ENCODE measurements around the gene KIF5A. TPM values are rescaled to one million over a fixed set of nuclear protein-coding genes. Genes with fewer than 3 reads are reported as not detected.

KIF5A gene
- total RNA-seq, 1 donor from 2014 or later, result 7.9 TPM

DNA sequence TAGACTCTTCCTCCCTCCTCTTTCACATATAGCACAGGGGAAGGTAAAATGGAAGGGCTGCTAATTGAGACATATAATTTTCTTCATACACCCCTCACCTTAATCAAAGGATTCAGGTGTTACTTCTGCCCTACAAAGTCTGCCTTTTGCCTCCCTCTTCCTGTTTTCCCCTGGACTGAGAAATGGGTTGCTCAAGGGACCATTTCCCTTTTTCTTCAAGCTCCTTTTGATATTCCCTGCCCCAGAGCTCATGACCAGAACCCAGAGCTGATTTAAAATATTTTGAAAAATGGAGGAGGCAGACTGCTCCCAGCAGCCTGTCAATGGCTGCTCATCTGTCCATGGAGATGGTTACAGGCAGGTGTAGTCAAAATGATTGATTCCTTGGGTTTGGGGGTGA lies 34.8 kb downstream of the KIF5A start:
- TF ChIP-seq, protein P1, sequence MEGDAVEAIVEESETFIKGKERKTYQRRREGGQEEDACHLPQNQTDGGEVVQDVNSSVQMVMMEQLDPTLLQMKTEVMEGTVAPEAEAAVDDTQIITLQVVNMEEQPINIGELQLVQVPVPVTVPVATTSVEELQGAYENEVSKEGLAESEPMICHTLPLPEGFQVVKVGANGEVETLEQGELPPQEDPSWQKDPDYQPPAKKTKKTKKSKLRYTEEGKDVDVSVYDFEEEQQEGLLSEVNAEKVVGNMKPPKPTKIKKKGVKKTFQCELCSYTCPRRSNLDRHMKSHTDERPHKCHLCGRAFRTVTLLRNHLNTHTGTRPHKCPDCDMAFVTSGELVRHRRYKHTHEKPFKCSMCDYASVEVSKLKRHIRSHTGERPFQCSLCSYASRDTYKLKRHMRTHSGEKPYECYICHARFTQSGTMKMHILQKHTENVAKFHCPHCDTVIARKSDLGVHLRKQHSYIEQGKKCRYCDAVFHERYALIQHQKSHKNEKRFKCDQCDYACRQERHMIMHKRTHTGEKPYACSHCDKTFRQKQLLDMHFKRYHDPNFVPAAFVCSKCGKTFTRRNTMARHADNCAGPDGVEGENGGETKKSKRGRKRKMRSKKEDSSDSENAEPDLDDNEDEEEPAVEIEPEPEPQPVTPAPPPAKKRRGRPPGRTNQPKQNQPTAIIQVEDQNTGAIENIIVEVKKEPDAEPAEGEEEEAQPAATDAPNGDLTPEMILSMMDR (IDR thresholded peaks at IDR 0.05), result no peak
- TF ChIP-seq EZH2phosphoT487 (IDR thresholded peaks at IDR 0.05) (no peak), EZH2 (IDR thresholded peaks at IDR 0.05) (no peak)
- Histone ChIP-seq H4K20me1 (ENCODE audit: low read depth) (peaks cover 4% of the 10 kb centered on the region), H3K4me1 (no peaks in the 10 kb centered on the region), H3K27me3 (no peaks in the 10 kb centered on the region), H3K79me2 (ENCODE audit: low read depth) (no peaks in the 10 kb centered on the region), H3K4me2 (no peak overlapping the region), H3K4me3 (no peak overlapping the region), H3K9ac (no peak overlapping the region), H3F3A (ENCODE audit: low read depth) (peaks cover 9% of the 10 kb centered on the region), H3K36me3 (no peaks in the 10 kb centered on the region), H2AFZ (replicated peaks) (no peak overlapping the region), H3K27ac (no peak overlapping the region), H3K9me3 (ENCODE audit: low read depth) (no peaks in the 10 kb centered on the region)
- Mint-ChIP-seq H3K4me3 (no peak overlapping the region), H3K9me3 (no peaks in the 10 kb centered on the region), H3K27me3 (ENCODE audit: insufficient read depth, low read depth) (peaks cover 2% of the 10 kb centered on the region), H3K4me1 (no peaks in the 10 kb centered on the region), H3K27ac (no peak overlapping the region), H3K36me3 (no peaks in the 10 kb centered on the region)
- no peak for DNase-seq (ENCODE audit: low spot score)

DNA sequence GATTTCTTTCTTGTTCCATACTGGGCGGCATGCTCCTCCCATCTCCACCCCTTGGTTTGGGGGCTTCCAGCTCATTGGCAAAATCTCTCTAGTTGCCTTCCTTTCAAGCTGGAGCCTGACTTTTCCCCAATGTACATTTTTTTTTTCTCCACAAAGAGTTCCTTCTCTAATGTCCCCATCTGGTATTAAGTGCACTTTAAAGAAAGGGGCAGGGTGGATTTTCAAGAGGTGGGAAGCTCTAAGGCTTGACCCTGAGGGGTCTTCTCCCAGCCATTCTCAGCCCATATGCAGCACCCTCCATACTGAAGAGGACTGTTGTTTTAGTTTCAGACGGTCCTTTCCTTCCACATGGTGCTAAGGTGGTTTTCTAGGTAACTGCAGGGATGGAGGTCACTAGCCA lies 35.3 kb downstream of the KIF5A start:
- H3K4me1 Mint-ChIP-seq, result no peaks in the 10 kb centered on the region
- Histone ChIP-seq H3K79me2 (ENCODE audit: low read depth) (no peaks in the 10 kb centered on the region), H3K27me3 (peaks cover 2% of the 10 kb centered on the region), H2AFZ (replicated peaks) (no peak overlapping the region), H3K4me2 (no peak overlapping the region), H3K9me3 (ENCODE audit: low read depth) (no peaks in the 10 kb centered on the region), H3K9ac (no peak overlapping the region), H3K36me3 (no peaks in the 10 kb centered on the region), H3F3A (ENCODE audit: low read depth) (peaks cover 9% of the 10 kb centered on the region), H3K4me1 (no peaks in the 10 kb centered on the region), H3K4me3 (no peak overlapping the region), H3K27ac (no peak overlapping the region), H4K20me1 (ENCODE audit: low read depth) (peaks cover 4% of the 10 kb centered on the region)
- H3K27me3 Mint-ChIP-seq (ENCODE audit: insufficient read depth, low read depth), result peaks cover 2% of the 10 kb centered on the region
- no peak for DNase-seq (ENCODE audit: low spot score)
- no peak overlapping the region for H3K4me3 Mint-ChIP-seq
- H3K27ac Mint-ChIP-seq, result no peak overlapping the region
- no peaks in the 10 kb centered on the region for H3K36me3 Mint-ChIP-seq
- H3K9me3 Mint-ChIP-seq, result no peaks in the 10 kb centered on the region
- TF ChIP-seq EZH2 (IDR thresholded peaks at IDR 0.05) (no peak), EZH2phosphoT487 (IDR thresholded peaks at IDR 0.05) (no peak)
- TF ChIP-seq, protein P1 (IDR thresholded peaks at IDR 0.05), result no peak

DNA sequence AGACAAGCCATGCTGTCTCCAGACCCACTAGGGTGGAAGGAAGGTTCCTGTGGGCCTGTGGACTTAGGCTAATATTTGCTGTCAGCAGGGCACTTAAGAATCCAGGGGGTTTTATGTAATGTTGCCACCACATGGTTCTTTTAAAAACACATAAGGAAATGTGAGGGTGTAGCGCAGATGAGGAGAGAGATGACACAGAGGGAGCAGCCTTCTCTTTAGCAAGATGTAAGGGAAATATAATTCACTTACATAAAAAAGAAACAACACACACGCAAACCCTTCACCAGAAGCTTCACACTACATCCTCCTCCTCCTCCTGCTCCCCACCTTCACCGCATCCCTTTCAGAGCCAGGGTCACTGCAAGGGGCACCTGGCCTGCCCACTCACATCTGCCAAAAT lies 36.3 kb downstream of the KIF5A start:
- no peak for DNase-seq (ENCODE audit: low spot score)
- no peaks in the 10 kb centered on the region for H3K9me3 ChIP-seq (ENCODE audit: low read depth)
- no peak overlapping the region for H3K27ac ChIP-seq
- H3K4me1 Mint-ChIP-seq, result peaks cover 5% of the 10 kb centered on the region
- H3K27ac Mint-ChIP-seq, result no peak overlapping the region
- H4K20me1 ChIP-seq (ENCODE audit: low read depth), result peaks cover 4% of the 10 kb centered on the region
- peaks cover 6% of the 10 kb centered on the region for H3K27me3 ChIP-seq
- no peaks in the 10 kb centered on the region for H3K79me2 ChIP-seq (ENCODE audit: low read depth)
- H3K4me3 Mint-ChIP-seq, result no peak overlapping the region
- no peaks in the 10 kb centered on the region for H3K36me3 Mint-ChIP-seq
- peaks cover 2% of the 10 kb centered on the region for H3K27me3 Mint-ChIP-seq (ENCODE audit: insufficient read depth, low read depth)
- TF ChIP-seq, protein P1 (IDR thresholded peaks at IDR 0.05), result no peak
- TF ChIP-seq EZH2 (IDR thresholded peaks at IDR 0.05) (no peak), EZH2phosphoT487 (IDR thresholded peaks at IDR 0.05) (no peak)
- H2AFZ ChIP-seq (replicated peaks), result no peak overlapping the region
- H3K9me3 Mint-ChIP-seq, result no peaks in the 10 kb centered on the region
- H3K9ac ChIP-seq, result no peak overlapping the region
- H3K36me3 ChIP-seq, result no peaks in the 10 kb centered on the region
- no peak overlapping the region for H3K4me3 ChIP-seq
- peaks cover 14% of the 10 kb centered on the region for H3F3A ChIP-seq (ENCODE audit: low read depth)
- no peaks in the 10 kb centered on the region for H3K4me1 ChIP-seq
- H3K4me2 ChIP-seq, result no peak overlapping the region

All from neural progenitor cell (in vitro differentiated cells).